ENCODE data around the gene ANXA11.
"Not testable (repeated sequence)": the region's sequence is repeated elsewhere in the genome, so short reads cannot be mapped to it uniquely, and the experiment has no call there.

The ANXA11 gene

DNA sequence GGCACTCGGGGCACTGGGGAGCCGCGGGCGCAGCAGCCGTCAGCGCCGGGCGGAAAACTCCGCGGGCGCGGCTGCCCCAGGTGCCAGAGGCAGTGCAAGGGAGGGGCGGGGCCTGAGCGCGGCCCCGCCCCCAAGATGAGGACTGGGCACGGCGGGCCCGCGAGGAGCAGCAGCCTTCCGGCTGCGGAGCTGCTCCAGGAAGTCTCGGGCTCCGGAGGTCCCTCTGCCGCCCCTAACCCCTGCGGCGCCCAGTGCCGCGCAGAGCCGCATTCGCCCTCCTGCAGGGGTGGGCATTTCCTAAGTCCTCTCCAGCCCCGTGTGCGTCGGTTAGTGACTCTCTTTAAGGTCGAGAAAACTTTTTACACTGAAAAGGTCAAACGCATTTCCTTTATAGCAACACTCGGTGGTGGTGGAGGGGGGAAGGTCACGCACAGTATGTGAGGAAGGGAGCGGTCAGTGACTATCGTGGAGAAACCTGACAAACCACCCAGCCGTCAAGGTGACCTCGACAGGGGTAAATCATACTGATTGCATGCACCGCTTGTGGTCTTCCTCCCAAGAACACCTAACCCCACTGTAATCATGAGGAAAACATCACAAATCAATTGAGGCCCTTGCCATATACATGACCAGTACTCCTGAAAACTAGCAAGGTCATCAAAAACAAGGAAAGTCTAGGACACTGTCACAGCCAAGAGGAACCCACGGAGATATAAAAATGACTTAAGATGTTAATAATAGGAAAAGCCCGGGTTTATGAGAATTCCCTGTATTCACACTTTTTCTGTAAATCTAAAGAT, at the start of gene ANXA11:
Gene ANXA11 (minus strand): TSS at position 61 of the 800 bp plus-strand sequence. CDS start 32,676 bp downstream, outside the sequence.
- DNase-seq, result peak; percentile 73 to 81

DNA sequence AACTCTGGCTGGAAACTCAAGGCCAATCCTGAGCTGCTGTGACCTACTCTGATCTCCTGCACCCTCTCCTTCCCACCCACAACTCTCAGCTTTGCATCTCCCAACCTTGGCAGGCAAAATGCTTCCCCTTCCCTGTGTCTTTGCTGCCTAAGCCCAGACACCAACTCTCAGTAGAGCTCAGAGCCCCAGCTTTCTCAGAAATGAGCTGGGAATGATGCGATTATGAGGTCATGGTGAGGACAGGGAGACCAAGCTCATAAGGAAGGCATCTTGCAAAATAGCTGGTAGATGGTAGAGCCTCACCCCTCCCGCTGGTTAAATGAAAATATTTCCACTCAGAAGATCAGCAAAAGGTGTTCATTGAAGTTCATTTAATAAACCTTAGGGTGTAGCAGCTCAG, 49.4 kb upstream of the ANXA11 start:
- DNase-seq, result not testable (repeated sequence)

DNA sequence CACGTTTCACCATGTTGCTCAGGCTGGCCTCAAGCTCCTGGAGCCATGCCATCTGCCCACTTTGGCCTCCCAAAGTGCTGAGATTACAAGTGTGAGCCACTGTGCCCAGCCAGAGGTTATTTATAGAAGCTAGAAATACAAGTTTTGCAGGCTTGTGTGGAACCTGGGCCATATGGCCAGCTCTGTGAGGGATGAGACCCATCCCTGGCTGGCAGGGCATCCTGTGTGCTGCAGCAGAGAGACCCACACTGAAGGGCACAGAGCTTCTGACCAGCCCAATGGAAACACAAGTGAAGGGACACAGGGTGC, 48.6 kb upstream of the ANXA11 start:
- DNase-seq, result not testable (repeated sequence)

DNA sequence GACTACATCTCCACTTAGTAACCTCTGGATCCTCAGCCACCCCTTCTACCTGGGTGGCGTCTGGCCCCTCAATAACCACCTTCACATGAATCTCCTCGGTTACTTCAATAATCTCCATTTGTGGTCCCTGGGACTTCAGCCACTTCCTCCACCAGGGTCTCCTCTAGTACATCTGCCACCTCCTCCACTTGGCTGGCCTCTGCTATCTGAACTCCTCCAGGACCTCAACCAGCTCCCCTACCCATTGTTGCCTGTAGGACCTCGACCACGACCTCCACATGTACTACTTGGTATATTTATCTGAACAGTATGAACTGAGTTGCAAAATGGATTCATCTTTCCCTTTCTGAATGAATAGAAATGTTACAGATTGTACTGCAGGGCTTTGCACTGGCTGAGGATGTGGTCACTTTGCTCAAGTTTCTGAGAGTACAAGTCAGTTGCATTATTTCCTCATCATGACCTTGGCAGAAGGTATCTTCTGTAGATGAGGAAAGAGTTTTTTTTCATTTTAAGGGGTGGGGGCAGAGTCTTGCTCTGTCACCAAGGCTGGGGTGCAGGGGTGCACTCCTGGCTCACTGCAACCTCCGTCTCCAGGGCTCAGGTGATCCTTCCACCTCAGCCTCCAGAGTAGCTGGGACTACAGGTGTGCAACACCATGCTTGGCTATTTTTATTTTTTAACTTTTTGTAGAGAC, 48.1 kb upstream of the ANXA11 start:
- no peak for DNase-seq

DNA sequence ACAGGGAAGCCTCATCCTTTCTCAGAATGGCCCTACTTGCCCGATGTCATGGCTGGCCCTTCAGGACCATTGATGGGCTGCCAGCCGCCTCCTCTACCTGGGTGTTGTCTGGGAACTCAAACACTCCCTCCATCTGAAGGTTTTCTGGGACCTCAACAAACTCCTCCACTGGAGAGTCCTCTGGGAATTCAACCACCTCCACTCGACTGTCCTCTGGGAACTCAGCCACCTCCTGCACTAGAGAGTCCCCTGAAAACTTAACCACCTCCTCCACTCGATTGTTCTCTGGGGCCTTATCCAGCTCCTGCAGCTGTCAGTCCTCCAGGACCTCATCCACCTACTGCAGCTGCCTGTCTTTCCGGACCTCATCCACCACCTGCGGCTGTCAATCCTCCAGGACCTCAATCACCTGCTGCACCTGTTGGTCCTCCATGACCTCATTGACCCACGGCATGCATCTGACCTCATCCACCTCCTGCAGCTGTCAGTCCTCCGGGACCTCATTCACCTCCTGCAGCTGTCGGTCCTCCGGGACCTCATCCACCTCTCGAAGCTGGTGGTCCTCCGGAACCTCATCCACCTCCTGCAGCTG, 47.1 kb upstream of the ANXA11 start:
- DNase-seq, result no peak

DNA sequence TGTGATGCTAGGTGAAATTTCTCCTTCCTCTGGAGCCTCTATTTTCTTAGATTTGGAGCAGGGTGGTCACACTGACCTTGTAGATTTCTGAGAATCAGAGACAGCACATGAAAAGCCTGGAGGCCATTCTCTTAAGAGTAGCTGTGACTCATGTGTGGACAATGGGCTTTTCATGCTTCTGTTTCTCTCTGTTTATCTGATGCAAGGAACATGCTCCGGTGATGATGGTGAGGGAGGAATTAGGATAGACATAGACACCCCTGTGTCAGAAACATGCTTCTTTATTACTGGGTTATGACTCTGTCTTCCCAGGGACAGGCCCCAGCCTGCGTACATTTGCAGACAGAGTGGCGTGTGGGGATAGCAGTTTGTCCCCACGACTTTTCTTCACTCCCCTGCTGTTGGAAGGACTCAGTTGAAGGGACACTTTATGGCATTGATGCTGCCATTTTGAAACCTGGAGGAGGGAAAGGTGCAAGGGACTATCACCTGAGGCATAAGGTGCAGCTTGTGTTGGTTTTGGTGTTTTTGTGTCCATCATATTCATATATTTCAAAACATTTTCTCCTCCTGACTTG, 46.5 kb upstream of the ANXA11 start:
- not testable (repeated sequence) for DNase-seq

DNA sequence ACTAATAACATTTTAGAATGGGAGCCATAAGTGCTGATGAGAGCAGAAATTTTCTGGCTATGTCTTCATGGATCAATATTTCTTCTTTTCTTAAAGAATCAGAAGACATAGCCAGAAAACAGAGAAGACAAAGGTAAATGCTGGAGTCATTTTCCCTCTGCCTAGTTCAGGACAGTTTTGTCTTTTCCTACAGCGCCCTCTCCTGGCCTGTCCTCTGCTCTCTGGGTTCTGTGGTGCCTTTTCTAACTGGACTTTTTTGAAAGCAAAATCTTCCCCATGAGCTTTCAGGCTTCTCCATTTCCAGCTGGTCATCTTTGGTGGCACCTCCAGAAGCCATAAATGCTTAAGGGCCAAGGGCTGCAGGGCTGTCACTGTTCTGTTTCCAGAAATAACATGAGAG, 45.1 kb upstream of the ANXA11 start:
- DNase-seq, result not testable (repeated sequence)

DNA sequence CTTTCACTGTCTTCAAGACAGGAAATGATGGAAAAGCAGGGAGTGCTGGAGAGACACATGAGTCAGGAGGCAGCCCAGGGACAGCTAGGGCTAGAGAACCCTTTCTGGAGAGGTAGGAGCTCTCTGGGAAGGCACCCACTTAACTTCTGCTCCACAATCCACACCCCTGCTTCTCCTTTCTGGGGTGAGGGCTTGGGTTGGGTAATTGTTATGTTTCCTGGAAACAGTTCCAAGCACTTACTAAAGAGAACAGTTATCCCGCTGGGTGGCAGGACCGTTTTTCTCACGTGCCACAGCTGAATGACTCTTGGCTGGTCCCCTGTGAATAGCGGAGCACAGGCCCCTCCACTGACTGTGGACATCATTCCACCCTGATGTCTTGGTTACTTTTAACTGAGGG, 44.6 kb upstream of the ANXA11 start:
- DNase-seq, result peak; percentile 53 to 67

DNA sequence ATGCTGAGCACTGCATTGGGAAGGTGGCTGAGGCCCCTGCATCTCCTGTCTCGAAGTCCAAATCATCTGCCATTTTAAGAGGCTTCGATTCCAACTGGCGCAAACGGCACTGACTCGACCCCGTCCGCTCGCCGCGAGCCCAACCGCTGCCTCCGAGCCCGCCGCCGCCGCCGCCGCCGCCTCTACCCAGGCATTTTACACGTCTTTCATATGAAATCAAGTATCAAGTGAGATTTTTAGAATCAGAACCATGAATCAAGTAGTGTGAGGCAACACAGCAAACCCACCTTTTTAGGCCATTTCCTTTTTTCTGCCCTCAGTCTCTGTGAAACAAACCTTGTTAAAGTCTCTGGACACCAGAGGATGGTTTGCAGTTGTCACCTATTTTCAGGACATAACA, 42.3 kb upstream of the ANXA11 start:
- DNase-seq, result not testable (repeated sequence)

DNA sequence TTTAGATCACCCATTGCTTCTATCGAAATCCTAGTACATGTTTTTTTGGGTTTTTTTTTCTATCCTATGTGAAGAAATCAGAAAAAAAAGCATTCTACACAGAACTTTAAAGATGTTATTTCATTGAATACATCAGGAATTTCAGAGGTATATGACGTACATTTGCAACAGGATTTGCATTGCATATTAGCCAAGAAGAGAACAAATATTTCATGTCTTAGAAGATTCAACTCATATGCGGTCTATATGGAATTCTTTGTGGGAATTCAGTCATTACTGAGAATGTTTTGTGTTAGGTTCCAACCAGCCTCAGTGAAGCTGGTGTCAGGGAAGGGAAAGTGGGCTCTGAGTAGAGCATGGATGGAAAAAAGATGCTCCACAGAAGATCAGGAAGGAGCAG, 39.0 kb upstream of the ANXA11 start:
- DNase-seq, result not testable (repeated sequence)

DNA sequence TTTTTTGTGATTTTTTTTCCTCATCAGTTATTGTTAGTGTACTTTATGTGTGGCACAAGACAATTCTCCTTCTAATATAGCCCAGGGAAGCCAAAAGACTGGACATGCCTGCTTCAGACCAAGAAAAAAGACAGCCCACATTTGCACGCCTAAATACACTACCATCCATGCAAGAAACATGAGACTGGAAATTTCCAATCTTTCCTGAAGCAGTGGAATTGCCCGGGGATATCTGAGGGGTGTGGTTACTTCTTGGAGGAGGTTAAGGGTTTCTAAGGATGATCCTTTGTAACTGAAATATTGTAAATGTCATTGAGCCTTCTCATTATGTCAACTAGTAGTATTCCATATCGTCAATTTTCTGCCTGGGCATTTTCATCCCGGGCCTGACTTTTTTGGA, 37.0 kb upstream of the ANXA11 start:
- not testable (repeated sequence) for DNase-seq

DNA sequence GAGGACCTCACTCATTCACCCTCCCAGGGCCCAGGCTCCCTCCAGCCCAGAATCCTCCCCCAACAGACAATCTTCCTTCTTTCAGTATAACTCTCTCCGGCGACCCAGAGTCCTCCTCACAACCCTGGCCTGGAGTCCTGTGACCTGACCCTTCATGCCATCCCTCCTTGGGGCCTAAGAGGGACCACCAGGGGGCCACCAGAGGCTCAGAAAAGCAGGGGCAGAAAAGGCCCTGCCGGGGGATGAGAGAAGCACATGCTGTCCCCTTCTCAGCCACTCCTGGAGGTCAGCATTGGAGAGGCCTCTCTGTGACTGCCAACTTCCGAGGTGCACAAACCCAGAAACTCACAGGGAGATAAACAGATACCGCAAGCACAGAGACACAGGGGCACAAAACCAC, 31.1 kb upstream of the ANXA11 start:
- not testable (repeated sequence) for DNase-seq

DNA sequence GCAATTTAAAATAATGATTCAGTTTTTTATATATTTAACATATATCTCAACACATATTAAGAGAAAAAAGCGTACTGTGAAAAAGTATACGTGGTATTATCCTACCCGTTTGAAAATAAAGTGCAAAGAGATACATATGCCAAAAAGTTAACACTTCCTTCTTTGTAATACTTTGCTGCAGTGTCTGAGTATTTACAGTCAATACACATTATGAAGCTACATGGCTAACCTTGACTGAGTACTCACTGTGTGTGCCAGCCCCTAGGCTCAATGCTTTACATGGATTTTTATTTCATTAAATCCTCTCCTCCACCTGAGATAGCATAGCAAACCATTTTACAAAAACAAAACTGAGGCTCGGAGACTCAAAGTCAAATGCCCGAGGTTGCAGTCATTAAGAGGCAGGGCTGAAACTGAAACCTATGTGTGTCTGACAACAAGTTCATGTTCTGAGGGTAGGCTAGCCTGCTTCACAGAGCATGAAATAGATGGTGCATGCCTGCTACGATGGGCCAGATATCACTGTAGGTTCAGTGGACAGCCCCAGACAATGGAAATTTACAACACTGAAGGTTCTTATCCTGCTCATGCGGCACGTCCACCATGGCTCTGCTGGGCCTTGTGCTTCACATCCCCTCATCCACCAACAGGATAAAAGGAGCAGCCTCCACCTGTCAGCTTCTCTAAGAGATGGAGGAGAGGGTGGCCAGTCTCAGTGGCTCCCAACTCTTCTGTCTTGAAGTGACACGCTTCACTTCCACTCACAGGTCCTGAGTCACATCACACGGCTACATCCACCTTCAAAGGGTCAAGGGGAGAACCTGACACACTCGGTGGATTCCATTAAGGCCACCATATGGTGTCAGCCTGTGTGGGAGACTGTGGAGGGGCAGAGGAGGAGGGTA, 29.2 kb upstream of the ANXA11 start:
- not testable (repeated sequence) for DNase-seq

DNA sequence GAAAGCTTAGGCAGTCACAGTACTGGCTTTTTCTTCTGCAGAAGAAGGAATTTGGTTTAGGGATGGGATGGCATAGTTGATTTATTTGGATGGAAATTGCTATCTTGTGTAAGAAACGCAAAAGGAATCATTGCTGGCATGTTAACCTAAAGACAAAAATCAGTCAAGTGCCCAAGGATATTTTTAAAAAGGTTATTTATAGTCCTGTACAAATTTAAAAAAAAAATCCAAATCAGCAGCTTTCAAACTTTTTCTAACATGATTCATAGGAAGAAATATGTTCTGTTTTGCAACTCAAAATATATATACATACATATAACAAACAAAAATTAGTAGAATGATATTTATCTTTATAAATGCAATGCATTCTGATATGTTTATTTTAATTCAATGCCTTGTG, 28.5 kb upstream of the ANXA11 start:
- not testable (repeated sequence) for DNase-seq

DNA sequence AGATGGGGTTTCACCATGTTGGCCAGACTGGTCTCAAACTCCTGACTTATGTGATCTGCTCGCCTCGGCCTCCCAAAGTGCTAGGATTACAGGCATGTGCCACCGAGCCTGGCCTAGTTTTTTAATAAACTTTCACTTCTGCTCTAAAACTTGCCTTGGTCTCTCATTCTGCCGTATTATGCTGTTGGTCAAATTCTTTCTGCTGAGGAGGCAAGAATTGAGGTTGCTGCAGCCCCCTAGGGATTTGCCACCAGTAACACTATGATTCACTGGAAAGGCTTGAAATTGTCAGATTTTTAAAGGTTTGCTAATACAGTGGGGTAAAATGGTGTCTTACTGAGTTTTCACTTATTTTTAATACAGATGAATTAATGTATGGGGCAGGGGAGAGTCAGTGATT, 21.4 kb upstream of the ANXA11 start:
- not testable (repeated sequence) for DNase-seq

DNA sequence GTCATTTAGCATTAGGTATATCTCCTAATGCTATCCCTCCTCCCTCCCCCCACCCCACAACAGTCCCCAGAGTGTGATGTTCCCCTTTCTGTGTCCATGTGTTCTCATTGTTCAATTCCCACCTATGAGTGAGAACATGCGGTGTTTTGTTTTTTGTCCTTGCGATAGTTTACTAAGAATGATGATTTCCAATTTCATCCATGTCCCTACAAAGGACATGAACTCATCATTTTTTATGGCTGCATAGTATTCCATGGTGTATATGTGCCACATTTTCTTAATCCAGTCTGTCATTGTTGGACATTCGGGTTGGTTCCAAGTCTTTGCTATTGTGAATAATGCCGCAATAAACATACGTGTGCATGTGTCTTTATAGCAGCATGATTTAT, 17.7 kb upstream of the ANXA11 start:
- not testable (repeated sequence) for DNase-seq

DNA sequence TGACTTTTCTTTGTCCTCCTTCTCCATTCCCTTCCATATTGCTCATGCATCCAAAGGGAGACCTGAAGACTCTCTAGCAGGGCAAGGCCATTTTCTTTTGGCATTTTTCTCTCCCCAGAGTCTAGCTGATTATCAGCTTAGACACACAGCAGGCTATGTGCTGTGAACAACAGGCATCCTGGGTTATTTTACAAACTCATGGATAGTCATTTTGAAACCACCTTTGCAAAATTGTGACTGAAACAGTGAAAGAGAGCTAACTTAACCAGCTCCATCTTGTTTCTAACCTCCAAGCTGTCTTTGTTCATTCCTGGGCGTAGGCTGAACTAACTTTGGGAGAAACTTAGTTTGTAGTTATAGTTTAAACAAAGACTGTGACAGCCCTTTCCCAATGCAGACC, 13.5 kb upstream of the ANXA11 start:
- DNase-seq, result not testable (repeated sequence)

DNA sequence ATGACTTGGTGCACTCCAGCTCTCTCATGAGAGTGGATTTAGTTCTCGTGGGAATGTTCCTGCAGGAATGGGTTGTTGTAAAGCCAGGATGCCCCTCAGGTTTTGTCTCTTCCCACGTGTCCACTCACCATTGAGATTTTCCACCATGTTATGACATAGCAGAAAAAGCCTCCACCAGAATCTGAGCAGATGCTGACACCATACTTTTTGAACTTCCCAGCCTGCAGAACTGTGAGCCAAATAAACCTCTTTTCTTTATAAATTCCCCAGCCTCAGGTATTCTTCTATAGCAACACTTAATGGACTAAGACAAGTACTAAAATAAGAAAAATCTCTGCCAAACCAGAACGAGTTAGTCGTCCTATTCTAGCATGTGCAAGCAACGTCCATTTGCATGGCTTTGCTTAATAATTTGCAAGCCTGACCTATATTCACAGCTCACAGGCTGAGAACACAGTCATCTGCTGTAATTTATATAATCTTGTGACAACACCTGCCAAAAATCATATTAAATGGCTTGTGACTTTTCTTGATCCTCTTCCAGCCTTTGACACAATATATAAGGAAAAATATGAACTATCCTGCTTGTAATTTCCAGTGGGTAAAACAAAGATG, 9.1 kb upstream of the ANXA11 start:
- not testable (repeated sequence) for DNase-seq

DNA sequence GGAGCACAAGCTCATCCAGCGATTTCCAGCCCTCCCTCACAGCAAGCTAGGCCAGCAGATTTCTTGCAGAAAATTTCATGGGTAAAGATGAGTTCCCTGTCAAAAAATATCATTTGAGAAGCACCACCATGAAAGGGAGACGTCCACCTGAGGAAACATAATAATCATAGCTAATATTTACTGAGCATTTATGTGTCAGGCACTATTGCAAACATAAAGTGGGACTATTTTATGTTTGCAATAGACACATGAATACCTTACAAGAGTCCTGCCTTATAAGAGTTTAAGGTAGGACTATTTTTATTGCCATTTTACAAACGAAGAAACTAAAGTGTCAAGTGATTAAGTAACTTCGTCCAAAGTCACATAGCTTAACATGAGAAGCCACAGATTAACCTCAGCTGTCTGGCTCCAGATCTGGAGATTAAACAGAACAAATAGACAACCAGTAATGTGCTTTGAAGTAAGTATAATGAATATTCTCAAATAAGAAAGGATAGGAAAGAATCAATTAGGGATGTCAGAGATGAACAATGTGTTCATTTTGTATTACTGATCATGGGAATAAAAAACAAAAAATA, 7.3 kb upstream of the ANXA11 start:
- not testable (repeated sequence) for DNase-seq

DNA sequence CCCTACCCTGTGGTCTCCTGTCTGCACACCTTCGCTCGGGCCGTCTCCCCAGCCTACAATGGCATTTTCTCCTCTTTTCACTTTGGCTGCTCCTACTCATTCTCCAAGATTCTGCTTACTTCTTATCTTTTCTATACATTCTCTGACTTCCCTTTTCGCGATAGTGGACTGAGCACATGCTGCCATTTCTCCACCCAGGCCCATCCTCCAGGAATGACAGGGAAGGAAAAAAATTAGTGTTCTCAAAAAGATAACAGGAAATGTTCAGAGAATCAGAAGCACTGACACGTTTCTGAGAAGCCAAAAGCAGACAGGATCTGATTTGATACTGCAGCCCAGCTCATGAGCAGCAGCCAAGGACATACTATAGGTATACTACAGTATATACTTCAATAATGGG, 6.4 kb upstream of the ANXA11 start:
- DNase-seq, result no peak

DNA sequence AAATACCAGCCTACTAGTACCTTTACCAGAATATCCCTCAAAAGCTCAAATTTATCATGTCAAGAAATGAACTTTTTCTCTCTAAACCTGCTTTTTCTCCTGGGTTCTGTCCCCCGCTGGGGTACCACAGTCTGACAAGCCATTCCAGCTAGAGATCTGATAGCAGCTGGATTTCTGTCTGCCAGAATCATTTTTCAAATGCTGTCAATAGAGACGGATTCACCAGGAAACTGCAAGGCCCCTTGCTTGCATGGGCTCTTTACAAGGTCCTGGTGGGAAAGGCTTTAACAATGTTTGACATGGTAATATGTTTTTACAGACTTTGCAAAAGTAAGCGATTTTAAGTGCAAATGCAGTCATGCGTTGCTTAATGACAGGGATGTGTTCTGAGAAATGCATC, 4.9 kb upstream of the ANXA11 start:
- DNase-seq, result no peak
